GM12892 (cell line): ENCODE measurements around the gene DNAH2.

Source experiments
- POLR2A ChIP-seq: IDR thresholded peaks from 2 replicates; pipeline ENCODE4 v1.6.1; 2011; ENCODE audit warnings: low read depth, low read length, control low read depth
- POLR2AphosphoS5 ChIP-seq: IDR thresholded peaks from 2 replicates; pipeline ENCODE4 v1.6.1; 2011; ENCODE audit warnings: low read depth, low read length, control low read depth

GRCh38 chr17:7715936-7716886, 1.3 kb upstream of the DNAH2 start:
- TF ChIP-seq POLR2A (no peak), POLR2AphosphoS5 (no peak)
